SKM-1 treated with dmso at 0.1 percent for 144 hours (cell line): Measurements from ENCODE around the gene MRGPRX2.

ENCODE experiments used
- DNase-seq: peaks from one replicate; lab custom pipeline; 2025; ENCODE audit not compliant: unreplicated experiment; lab: John Stamatoyannopoulos, UW

The MRGPRX2 gene

GRCh38 chr11:19076744-19077589 is 16.4 kb upstream of the MRGPRX2 start:
- DNase-seq: peak; percentile 37

GRCh38 chr11:19075636-19076035 is 15.1 kb upstream of the MRGPRX2 start:
- no peak for DNase-seq

DNA sequence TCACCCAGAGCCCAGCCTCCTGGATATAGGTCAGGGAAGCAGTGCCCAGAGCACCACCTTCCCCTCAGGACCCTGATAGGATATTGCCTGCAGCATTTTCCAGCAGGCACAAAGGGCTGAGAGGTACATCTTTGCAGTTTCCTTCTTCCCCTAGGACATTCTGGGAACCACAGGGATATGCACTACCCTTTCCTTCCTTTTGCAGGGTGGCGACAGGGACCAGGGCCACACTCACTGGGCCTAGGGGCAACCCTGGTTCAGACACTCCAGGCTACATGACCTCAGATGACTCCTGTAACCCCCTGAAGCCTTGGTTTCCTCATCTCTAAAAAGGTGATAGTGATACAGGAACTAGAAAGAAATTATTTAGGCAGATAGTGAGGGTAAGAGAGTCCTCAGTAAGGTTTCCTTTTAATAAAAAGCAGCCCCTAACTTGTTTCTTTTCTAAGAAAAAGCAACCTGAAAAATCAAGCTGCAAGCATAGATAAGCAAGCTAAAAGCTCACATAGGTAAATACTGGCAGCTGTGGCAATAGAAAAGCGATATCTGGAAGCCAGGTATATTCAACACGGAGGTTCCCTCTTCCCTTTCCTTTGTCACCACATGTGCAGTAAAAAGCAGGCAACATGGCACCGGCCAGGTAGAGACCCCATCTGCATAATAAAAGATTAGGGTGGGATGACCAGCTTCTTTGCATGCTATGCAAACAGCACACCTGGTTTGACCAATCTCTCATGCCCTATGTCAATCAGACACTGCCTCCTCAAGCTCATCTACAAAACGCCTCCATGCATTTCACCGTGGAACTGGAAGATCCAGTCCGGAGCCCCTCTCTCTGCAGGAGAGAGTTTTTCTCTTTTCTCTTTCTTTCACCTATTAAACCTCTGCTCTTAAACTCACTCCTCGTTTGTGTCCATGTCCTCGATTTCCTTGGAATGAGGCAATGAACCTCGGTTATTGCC is 13.2 kb upstream of the MRGPRX2 start:
- DNase-seq: no peak

DNA sequence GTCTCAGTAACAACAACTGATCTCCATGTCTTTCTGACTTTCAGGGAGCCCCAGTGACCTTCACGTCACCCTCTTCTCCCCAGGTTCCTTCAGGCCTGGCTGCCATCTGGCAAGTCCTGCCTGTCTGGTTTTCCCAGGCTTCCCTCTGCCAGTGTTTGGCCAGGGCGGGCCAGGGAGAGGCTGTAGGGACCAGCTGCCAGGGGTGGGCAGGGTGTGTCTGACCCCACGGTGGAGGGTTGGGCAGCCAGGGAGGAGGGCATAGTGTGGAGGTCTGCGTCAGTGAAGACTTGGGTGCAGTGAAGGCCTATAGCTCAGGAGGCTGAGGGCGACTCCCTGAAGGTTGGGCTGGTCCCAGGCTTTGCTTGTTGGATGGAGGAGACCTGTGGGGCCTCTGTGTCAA is 11.9 kb upstream of the MRGPRX2 start:
- no peak for DNase-seq

DNA sequence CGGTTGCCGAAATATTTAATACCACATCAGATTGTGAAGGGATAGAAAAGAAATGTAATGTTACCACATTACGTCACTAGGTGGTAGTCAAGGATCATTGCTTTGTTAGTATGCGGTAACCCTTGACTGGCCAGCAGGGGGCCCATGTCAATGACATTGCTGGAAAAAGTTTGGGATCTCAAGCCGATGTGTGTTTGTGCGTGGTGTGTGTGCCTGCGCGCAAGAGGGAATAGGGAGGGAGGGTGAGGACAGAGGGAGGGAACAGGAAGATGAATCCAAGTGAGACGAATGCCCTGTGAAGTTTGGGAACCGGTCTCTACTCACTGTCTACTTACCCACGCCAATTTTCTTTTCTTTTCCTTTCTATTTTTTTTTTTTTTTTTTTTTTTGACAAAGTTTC is 10.7 kb upstream of the MRGPRX2 start:
- DNase-seq: peak; percentile 74

GRCh38 chr11:19059833-19060232 is 684 bp downstream of the MRGPRX2 start:
- no peak for DNase-seq

DNA sequence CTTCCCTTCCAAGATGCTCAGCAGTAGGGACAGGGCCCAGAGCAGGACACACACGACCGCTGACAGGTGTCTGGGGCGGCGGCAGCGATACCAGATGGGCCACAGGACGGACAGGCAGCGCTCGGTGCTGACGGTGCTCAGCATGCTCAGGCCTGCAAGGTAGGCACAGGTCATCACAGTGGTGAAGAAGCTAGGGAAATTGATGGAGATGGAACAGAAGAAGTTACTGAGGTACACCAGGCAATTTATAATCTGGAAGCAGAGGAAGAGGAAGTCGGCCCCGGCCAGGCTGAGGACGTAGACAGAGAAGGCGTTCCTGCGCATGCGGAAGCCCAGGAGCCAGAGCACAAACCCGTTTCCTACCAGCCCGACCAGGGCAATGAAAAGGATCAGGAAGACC is 4.6 kb downstream of the MRGPRX2 start:
- DNase-seq: no peak

DNA sequence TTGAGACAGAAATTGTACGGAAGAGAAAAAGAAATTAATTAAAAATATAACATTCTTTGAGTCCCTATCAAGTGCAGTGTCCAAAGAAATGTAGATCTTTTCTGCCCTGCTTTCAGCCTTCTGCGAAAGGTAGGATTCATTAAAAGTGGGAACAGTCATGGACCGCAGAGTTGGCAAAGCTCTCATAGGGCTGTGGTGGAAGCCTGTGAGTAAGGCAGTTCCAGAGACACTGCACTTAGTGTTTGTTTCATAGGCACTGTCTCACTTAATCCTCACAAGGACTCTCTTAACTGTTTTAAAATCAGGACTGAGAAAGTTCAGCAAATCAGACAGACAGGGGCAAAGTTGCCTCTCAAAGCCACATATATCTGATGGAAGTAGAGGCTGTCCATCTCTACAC is 5.5 kb downstream of the MRGPRX2 start:
- DNase-seq: no peak

DNA sequence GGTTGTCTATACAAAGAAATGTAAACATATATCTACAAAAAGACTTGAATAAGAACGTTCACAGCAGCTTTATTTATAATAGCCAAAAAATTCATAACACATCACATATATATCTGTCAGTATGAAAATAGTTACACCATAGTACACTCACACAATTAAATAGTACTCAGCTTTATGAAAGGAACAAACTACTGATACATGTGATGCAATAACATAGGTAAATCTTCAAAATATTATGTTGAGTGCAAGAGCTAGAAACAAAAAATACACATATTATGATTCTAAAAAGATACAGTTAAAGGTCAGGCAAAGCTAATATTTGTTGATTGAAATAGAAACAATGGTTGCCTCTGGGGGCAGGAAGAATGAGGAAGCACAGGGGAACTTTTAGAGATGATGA is 6.6 kb downstream of the MRGPRX2 start:
- no peak for DNase-seq

DNA sequence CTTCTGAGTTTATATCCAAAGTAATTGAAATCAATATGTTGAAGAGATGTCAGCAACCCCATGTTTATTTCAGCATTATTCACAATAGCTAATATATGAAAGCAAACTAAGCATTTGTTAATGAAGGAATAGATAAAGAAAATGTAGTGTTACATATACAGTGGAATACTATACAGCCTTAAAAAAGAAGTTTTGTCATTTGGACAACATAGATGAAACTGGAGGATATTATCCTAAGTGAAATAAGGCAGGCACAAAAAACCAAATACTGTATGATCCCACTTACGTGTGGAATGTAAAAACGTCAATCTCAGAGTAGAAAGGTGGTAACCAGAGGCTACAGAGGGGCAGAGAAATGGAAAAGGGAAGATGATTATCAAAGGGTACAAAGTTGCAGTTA is 10.2 kb downstream of the MRGPRX2 start:
- DNase-seq: no peak

- no peak for DNase-seq
These were observed 11.2 kb downstream of the MRGPRX2 start for GRCh38 chr11:19049351-19049750.

DNA sequence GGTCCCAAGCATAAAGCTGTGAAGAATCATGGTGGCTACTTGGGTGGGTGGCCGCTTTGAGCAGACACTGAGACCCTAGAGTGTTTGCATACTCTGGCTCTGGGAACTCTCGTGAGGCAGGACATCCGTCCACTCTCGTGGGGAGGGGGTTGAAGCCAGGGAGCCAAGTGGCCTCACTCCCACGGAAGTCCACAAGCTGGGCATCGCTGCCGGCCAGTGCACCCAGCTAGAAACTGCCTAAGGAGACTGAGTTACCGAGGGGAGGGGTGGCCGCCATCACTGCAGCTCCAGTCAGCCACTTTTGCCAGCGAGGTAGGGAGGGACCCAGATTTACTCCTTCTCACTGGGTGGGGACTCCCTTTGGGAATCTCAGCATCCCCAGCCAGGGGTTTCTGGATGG is 20.5 kb downstream of the MRGPRX2 start:
- no peak for DNase-seq

DNA sequence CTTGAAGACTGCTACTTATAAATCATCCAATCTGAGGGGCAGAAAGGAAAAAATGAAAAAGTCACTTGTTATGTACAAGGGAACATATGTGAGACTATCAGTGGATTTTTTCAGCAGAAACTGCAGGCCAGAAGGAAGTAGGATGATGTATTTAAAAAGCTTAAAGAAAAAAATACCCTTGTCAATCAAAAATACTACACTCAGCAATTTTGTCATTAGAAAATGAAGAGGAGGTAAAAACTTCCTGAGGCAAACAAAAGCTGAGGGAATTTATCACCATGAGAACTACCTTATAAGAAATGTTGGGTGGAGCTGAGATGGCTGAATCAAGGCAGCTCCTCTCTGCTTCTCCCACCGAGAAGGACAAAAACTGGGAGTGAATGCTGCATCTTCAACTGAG is 21.1 kb downstream of the MRGPRX2 start:
- no peak for DNase-seq

DNA sequence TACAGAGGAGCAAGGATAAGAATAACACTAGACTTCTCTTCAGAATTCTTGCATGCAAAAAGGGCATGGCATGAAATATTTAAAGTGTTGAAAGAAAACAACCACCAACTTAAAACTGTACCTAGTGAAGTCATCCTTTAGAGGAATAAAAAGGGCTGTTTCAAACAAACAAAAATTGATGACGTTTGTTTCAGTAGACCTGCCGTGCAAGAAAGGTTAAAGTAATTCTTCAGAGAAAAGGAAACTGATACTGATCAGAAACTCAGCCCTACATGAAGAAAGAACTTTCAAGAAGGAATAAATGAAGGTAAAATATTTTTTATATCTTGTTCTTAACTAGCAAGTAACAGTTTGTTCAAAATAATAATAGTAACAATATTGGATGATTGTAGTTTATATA is 27.5 kb downstream of the MRGPRX2 start:
- no peak for DNase-seq

GRCh38 chr11:19027829-19028595 is 32.5 kb downstream of the MRGPRX2 start:
- no peak for DNase-seq

DNA sequence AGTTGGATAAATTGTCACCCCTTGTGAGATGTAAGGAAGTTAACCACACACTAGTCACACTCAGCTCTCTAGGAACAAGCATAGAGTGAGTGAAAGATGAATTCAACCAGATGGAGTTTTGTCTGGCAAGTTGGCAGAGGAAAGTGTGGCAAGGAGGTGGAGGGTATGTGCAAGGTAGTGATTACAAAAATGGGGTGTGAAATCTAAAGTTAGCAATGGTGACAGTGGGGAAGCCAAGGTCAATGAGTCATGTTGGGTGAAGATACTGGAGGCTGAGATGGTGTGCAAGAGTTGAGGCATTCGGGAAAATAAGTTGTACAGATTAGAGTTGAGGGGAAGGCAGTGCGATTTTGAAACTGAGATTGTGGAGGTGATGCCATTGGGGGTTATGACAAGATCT is 33.7 kb downstream of the MRGPRX2 start:
- DNase-seq: no peak

DNA sequence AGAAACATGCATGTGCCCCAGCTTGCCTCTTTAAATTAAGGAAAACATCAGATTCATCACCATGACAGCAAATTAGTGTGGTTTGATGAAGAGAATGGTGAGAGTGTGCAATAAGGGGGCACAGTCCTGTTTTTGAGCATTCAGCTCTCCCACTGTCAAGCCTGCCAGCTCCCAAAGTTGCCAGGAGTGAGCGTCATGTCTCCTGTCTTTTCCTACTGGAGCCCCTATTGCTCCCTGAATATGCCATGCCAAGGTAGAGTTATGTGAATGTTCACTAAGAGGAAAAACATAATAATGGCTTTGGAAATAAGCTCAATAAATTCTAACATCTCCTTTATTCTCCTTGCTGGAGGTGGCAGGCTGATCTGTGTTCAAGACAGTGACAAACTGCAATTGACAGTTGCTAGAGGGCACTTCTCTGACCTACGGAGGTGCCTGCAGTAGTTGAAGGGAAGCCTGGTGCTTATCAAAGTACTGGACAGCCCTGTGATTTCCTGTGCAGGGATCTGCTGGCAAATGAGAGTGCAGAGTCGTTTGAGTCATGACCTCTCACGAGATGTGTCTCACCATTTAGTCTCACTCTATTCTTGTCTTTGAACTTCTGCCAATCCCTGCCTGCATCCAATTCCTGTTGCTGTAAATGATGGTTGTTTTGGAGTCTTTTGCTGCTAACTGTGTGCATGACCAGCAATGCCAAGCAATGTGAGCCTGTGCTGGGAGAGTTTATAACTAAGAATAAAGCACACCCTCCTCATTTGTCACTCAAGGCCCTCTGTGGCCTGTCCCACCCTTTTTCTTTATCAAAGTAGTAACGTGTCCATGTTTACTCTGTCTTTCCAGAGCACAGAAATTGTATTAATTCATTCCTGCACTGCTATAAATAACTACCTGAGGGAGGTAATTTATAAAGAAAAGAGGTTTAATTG is 34.8 kb downstream of the MRGPRX2 start:
- no peak for DNase-seq

- DNase-seq: no peak
These were observed 39.7 kb downstream of the MRGPRX2 start for GRCh38 chr11:19020831-19021230.

- no peak for DNase-seq
These were observed 41.6 kb downstream of the MRGPRX2 start for GRCh38 chr11:19018901-19019300.

- no peak for DNase-seq
These were observed 47.2 kb downstream of the MRGPRX2 start for GRCh38 chr11:19013181-19013857.
